ACHN (cell line): Measurements from ENCODE around the gene TRIM58.

ENCODE experiments used
- DNase-seq: peaks from one replicate; pipeline ENCODE4 v3.0.0-alpha.2; 2015
- in situ Hi-C: cut with HindIII; loops from 2 replicates; pipeline ENCODE4 v1.10.0; 2017; ENCODE audit warnings: low sequenced_read_pairs, low pct_ligation_motif_present, low pct_unique_long_range_greater_than_20kb

The TRIM58 gene

DNA sequence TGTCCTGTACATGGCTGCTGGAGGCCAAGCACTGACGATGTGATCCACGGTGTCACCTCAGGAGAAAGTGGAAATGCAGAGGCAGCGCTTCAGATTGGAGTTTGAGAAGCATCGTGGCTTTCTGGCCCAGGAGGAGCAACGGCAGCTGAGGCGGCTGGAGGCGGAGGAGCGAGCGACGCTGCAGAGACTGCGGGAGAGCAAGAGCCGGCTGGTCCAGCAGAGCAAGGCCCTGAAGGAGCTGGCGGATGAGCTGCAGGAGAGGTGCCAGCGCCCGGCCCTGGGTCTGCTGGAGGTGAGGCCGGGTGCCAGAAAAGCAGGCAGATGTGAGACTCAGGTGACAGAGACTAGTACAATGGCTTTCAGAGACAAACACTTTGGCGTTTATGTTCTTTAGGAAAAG lies 7.7 kb downstream of the TRIM58 start:
- in situ Hi-C loops = no loop called here
- DNase-seq = no peak

DNA sequence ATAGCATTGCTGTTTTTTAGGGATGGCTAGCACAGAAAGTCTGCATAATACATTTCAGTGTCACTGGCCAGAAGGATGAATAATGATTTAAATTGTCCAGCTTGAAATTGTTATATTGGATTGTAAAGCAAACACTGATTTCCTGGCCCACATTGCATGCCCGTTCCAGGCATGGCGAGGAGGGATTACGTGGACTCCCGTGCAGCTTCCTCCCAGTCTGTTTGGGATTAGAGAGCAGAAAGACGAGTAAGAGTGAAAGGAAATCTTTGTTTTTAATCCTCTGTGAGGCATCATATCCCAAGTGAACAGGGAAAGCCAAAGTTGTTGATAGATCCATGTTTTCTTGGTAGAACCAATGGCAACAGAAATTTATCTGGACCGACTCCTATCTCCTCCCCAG lies 8.4 kb downstream of the TRIM58 start:
- in situ Hi-C loops = no loop called here
- DNase-seq = no peak

DNA sequence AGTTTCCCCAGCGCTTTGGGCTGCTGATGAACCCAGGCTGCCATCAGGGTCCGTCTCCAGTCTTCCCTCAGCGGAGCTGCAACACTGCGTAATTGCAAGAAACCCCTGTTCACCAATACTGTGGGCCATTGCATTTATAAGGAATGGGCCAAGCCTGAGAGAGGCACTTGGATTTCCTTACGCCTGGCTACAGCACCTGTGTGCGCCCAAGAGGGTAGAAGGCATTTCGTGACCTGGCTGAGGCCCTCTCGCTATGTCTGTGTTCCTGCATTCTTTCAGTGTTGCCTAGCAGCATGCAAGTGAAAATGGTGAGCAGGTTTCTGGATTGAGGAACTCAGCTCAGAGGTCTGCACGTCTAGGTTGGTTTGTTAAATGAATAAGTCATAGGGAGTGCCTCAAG lies 26.4 kb downstream of the TRIM58 start:
- DNase-seq = no peak
- in situ Hi-C loops = no loop called here

DNA sequence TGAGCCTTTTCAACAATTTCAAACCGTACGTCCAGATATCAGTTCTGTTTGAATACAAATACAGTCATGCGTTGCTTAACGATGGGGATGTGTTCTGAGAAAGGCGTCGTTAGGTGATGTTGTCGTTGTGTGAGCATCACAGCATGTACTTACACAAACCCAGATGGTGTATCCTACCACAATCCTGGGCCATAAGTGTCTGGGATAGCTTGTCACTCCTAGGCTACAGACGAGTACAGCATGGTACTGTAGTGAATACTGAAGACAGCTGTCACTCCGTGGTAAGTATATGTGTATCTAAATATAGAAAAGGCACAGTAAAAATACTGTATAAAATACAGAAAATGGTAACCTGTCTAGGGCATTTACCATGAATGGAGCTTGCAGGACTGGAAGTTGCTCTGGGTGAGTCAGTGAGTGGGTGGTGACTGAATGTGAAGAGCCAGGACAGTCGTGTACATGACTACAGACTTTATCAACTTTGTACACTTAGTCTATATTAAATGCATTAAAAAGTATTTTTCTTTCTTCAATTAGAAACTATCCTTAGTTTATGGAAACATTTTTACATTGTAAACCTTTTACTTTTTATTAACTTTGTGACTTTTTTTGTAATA lies 27.9 kb downstream of the TRIM58 start:
- in situ Hi-C loops = no loop called here
- no peak for DNase-seq

DNA sequence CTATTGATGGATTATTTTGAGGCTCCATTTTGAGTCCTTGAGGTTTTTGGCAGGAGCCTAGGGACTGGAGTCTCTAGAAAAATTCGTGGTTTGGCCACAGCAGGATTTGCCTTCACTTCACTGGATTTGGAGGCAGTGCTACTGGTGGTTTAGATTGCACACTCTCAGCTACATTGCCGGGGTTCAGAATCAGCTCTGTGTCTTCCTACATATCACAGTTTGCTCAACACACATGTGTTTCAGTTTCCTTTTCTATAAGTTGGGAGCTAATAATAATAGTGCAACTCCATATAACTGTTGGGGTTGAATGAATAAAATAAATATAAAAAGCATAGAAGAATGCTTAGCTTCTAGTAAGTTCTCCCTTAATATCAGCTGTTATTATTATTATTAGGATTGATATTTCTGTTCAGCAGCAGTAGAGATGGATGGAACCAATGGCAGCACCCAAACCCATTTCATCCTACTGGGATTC lies 38.2 kb downstream of the TRIM58 start, which contains the start of gene OR2W3:
OR2W3 (plus strand) TSS at position 425 of the 475 bp plus-strand sequence; CDS start at position 425, 0 bp downstream.
- DNase-seq = no peak
- in situ Hi-C loops = no loop called here

DNA sequence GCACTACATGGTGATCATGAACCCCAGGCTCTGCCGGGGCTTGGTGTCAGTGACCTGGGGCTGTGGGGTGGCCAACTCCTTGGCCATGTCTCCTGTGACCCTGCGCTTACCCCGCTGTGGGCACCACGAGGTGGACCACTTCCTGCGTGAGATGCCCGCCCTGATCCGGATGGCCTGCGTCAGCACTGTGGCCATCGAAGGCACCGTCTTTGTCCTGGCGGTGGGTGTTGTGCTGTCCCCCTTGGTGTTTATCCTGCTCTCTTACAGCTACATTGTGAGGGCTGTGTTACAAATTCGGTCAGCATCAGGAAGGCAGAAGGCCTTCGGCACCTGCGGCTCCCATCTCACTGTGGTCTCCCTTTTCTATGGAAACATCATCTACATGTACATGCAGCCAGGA lies 39.0 kb downstream of the TRIM58 start:
- in situ Hi-C loops = no loop called here
- no peak for DNase-seq

DNA sequence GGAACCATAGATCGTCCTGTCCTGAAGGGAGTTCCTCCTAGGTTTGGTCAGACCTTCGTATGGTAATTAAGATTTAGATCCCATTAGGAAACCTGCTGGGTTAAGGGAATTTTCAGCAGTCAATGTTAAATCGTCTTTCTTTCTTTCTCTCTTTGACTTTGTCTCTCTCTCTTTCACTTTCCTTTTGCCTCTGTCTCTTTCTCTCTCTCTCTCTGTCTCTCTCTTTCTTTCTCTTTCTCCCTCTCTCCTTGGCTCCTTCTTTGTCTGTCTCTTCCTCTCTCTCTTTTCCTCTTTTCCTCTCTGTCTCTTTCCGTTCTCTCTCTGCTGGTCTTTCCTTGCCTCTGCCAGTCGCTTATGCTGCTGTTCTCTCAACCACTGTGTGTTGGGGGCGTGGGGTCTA lies 47.1 kb downstream of the TRIM58 start:
- in situ Hi-C loops = no loop called here
- DNase-seq = no peak

DNA sequence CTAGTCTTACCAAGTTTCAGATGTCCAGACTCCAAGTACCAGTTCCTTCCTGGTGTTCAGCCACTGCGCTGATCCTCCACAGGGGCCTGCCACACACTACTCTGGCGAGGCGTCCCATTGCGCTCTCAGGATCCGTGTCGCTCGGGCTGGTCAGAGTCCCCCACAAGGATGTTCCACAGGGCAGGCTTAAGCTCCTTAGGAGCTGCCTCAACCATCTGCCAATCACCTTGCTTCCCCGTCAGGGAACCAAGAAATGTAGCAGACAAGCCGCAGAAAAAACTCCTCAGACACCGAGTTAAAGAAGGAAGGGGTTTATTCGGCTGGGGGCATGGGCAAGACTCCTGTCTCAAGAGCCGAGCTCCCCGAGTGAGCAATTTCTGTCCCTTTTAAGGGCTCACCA lies 48.2 kb downstream of the TRIM58 start:
- in situ Hi-C loops = no loop called here
- DNase-seq = no peak

DNA sequence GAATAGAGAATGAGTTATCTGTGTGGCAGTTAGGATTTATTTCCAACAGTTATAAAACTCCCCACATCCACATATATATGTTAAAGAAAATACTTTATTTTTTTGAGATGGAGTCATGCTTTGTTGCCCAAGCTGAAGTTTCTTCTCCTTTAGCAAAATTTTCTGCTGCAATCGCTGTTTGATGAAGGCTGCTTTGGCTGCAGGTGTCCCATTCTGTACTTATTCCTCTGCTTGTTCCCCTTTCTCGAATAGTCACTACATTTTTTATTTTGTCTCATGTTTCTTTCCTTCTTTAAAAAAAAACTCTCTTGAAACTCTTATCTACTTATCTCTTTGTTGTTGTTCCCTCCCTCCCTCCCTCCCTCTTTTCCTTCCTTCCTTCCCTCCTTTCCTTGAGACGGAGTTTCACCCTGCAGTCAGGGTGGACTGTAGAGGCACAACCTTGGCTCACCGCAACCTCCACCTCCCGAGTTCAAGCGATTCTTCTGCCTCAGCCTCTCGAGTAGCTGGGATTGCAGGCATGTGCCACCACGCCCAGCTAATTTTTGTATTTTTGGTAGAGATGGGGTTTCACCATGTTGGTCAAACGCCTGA lies 49.0 kb downstream of the TRIM58 start:
- in situ Hi-C loops = no loop called here

DNA sequence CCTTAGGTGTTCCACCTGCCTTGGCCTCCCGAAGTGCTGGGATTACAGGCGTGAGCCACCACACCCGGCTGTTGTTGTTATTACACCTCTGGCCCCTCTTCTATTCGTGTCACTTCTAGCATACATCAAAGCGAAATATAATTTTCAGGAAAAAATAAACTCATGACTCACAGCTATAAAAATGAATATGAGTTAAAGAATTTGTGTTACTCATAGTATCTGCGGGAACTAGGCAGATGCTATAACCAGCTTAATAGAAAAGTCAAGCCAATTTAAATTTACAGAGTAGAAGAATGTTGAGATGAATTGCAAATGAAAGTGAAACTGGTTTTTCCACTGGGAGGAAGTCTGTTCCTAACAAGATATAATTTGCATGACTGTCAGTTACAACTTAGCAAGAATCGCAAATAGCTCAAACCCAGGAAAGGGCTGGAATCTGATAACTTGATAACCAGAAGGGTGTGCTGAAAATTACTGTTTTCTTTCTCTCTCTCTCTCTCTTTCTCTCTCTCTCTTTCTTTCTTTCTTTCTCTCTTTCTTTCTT lies 49.6 kb downstream of the TRIM58 start:
- in situ Hi-C loops = no loop called here
- DNase-seq = peak; percentile 42

More for the DNA sequence above, 49.0 kb downstream of the TRIM58 start:
- DNase-seq = no peak

DNA sequence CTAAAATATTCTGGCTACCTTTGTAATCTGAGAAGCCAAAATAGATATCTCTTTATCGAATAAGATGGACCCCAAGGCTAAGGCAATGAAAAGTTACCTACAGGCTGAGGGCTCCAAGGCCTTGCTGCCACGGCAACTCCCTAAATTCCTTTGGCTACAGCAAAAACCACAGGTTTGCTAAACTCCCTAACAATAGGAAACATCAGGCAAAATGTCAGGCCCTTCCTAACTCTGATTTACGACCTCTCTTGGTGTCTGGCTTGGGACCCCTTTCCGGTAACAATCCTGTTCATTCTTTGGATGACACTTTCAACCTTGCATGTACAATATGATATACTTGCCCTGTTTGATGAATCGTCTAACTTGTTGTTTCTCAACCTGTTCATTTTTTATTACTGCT lies 51.8 kb downstream of the TRIM58 start:
- no peak for DNase-seq
- in situ Hi-C loops = no loop called here

DNA sequence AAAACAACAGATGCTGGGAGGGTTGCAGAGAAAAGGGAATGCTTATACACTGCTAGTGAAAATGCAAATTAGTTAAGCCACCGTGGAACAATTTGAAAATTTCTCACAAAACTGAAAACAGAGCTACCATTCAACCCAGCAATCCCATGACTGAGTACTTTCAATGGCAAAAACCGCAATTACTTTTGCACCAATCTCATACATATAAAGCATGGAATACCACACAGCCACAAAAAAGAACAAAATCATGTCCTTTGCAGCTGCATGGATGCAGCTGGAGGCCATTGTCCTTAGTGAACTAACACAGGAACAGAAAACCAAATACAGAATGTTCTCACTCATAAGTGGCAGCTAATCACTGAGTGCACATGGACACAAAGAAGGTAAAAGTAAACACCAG lies 56.8 kb downstream of the TRIM58 start:
- in situ Hi-C loops = no loop called here
- DNase-seq = no peak

DNA sequence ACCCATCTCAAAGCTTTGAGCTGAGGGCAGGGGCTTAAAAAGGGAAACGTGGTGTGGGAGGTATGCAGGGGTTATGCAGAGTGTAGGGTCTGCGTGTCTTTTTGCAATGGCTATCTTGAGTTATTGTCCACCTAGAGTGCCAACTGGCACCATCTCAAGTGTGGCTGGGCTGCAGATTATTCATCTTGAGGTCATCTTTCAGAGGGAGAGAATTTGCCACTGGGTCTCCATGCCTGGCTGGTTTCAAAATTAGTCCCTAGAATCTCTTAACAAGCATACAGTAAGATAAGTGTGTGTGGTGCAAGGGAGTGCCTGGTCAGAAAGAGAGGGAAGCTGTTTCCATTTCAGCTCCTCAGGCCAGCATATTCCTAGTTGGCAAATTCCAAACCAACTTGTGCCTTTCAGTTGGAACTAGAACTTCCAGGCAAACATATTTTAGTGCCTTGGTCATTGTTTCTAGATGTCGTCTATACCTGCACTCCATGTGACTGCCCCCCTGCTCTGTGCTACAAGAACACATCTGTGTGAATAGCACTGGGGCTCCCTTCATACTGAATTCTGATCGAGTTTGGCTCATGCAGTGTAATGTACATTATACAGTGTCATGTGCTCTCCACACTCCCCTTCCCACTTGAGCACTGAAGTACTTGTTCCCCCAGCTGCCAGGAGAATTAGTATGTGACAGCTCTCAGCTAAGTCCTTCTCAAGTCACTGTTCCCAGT lies 58.1 kb downstream of the TRIM58 start:
- in situ Hi-C loops = no loop called here
- DNase-seq = no peak

DNA sequence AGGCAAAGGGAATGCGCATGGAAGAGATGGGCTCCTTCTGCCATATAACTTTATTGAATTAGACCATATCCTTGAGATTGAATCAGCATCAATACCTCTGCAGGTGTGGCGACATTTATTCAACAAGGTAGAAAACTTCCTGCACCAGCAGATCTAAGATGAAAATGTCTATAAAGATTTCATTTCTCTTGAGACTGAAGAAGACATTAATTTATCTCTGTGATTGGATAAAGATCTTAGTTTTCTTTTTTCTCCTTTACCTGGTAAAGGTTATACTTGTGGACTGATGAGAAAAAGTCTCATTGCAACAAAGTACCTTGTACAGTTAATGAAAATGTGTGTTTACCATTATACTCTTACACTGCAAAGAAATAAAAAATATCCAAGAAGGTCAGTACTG lies 63.0 kb downstream of the TRIM58 start, which contains the start of gene OR2T8:
OR2T8 (plus strand) TSS at position 301 of the 400 bp plus-strand sequence. CDS start 766 bp downstream, outside the sequence.
- no peak for DNase-seq
- in situ Hi-C loops = no loop called here

DNA sequence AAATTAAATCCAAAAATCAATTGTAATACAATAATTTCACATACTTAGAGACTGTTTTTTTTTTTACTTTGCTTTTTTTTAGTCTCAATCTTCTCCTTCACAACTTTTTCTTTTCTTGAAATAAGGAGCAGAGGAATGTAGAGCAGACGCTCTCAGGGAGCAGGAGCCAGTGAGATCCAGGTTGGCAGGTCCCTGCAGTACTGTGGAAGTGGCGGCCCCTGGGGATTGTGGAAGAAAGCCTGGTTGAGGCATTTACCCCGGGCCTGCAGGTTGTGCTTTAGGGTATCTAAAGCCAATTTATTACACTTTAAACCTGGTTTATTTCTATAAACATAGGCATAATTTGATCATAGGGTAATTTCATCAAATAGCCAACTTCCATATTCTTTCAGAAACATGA lies 67.0 kb downstream of the TRIM58 start:
- DNase-seq = no peak
- in situ Hi-C loops = no loop called here

DNA sequence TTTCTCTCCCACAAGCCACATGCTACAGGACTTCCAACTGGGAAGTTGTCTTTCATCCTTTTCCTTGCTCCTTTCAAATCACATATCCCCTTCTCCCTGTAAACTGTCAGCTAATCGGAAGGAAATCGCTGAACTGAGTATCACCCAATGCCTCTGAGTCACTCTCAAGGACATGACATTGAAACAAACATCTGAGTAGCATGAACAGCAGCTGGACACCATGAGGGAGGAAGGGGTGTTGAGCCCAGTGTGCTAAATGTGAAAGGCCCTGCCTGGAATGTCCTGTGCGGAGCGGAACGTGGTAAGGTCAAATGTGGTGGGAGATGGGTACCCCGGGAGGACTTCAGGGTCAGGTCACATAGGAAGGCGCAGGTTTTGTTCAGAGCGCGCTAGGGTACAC lies 67.9 kb downstream of the TRIM58 start, which contains the start of gene OR2AJ1:
OR2AJ1 (plus strand) TSS at position 22 of the 400 bp plus-strand sequence. CDS start 8,880 bp downstream, outside the sequence.
- DNase-seq = no peak
- in situ Hi-C loops = no loop called here
